Measurements from ENCODE around the gene BCKDHA.

DNA sequence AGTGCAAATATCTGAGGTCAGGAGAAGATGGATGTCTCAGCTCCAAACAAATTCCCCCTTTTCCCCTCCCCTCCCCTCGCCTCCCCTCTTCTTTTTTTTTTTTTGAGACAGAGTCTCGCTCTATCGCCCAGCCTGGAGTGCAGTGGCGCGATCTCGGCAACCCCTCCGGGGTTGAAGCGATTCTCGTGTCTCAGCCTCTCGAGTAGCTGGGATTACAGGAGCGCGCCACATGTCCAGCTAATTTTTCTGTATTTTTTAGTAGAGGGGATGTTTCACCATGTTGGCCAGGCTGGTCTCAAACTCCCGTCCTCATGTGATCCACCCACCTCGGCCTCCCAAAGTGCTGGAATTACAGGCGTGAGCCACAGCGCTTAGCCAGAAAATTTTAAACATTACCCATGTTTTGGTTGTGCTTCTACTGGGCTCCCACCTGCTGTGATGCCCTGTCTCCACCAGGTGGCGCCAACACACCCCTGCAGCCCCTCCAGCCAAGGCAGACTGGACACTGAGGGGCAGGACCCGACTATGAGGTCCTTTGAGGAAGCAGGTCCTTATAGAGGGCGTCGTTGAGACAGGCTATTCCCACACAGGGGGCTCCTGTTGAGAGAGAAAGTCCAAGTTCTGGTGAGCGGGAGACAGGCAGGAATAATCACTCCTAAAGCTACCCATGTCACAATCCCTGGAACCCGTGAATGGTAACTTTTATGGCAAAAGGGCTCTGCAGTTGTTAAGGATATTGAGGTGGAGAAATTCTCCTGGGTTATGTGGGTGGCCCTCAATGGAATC lies 51.7 kb downstream of the BCKDHA start:
- TF ChIP-seq CTCF (IDR thresholded peaks at IDR 0.05): peak; percentile 99
- no peak for TF ChIP-seq EZH2 (IDR thresholded peaks at IDR 0.05)

All from neural progenitor cell (in vitro differentiated cells).